HG02798 (cell line): ENCODE data around the gene CACNA1F.
"Not testable (repeated sequence)": the region's sequence is repeated elsewhere in the genome, so short reads cannot be mapped to it uniquely, and the experiment has no call there.

Experiments
- ATAC-seq: cut with Tn5 transposase; IDR thresholded peaks from one replicate; pipeline ENCODE4 v1.9.1; 2021; ENCODE audit warnings: mild to moderate bottlenecking; ENCODE audit not compliant: unreplicated experiment, poor library complexity

Gene CACNA1F

GRCh38 chrX:49178537-49178936 is 54.6 kb downstream of the CACNA1F start:
- ATAC-seq: no peak

GRCh38 chrX:49177873-49178480 is 55.2 kb downstream of the CACNA1F start:
- ATAC-seq: no peak

GRCh38 chrX:49177338-49177833 is 55.8 kb downstream of the CACNA1F start:
- ATAC-seq: no peak

GRCh38 chrX:49176421-49177326 is 56.5 kb downstream of the CACNA1F start:
- ATAC-seq: no peak

GRCh38 chrX:49175435-49176274 is 57.5 kb downstream of the CACNA1F start:
- no peak for ATAC-seq

- no peak for ATAC-seq
These were observed 58.4 kb downstream of the CACNA1F start for GRCh38 chrX:49174723-49175122.

GRCh38 chrX:49173544-49173943 is 59.6 kb downstream of the CACNA1F start:
- ATAC-seq: not testable (repeated sequence)

- ATAC-seq: peak; percentile 80
These were observed 60.8 kb downstream of the CACNA1F start for GRCh38 chrX:49172280-49172780.

- peak; percentile 45 for ATAC-seq
These were observed 61.3 kb downstream of the CACNA1F start, which contains the start of gene PLP2 for GRCh38 chrX:49171752-49172279. Gene PLP2 (plus strand): TSS chrX:49171898. CDS start chrX:49172001, 103 bp downstream.

GRCh38 chrX:49167740-49168108 is 65.4 kb downstream of the CACNA1F start:
- no peak for ATAC-seq

GRCh38 chrX:49166914-49167739 is 66.0 kb downstream of the CACNA1F start:
- peak; percentile 19 for ATAC-seq

- ATAC-seq: peak; percentile 52
These were observed 66.9 kb downstream of the CACNA1F start for GRCh38 chrX:49165901-49166881.

GRCh38 chrX:49164589-49165360 is 68.4 kb downstream of the CACNA1F start:
- no peak for ATAC-seq

- peak; percentile 68 for ATAC-seq
These were observed 69.4 kb downstream of the CACNA1F start for GRCh38 chrX:49163555-49164419.

- no peak for ATAC-seq
These were observed 70.5 kb downstream of the CACNA1F start, which contains the start of gene MAGIX for GRCh38 chrX:49162620-49163019. Gene MAGIX (plus strand): TSS chrX:49162758. CDS start chrX:49162890, 132 bp downstream.

GRCh38 chrX:49161632-49162031 is 71.5 kb downstream of the CACNA1F start:
- ATAC-seq: no peak
